Mucosa of descending colon (tissue), 3 donors: ENCODE measurements around the gene ZMYND11. TPM values are rescaled to one million over a fixed set of nuclear protein-coding genes. Genes with fewer than 3 reads are reported as not detected.

ENCODE experiments used
- ATAC-seq: fragments of 200-7000 bp; cut with Tn5 transposase; one replicate; pipeline ENCODE4 v1.9.1; 2020; ENCODE audit warnings: mild to moderate bottlenecking, moderate library complexity
- DNase-seq, 3 donors: peaks; one replicate each; pipeline ENCODE4 v3.0.0-alpha.2; 2020
- H3K36me3 ChIP-seq: fragments of 200-600 bp; one replicate; pipeline ENCODE4 v1.8.0; 2021; ENCODE audit warnings: low read depth, mild to moderate bottlenecking
- H3K4me1 ChIP-seq: fragments of 200-600 bp; one replicate; pipeline ENCODE4 v1.8.0; 2021; ENCODE audit warnings: low read depth, mild to moderate bottlenecking
- H3K4me3 ChIP-seq: fragments of 200-600 bp; one replicate; pipeline ENCODE4 v1.8.0; 2021; ENCODE audit warnings: mild to moderate bottlenecking
- H3K9me3 ChIP-seq: fragments of 200-600 bp; one replicate; pipeline ENCODE4 v1.8.0; 2021; ENCODE audit warnings: mild to moderate bottlenecking
- intact Hi-C, 2 donors: fragments of 100-400 bp; cut with DNase I in 1 of 2; cut with micrococcal nuclease in 1 of 2; formaldehyde crosslinking; loops; one replicate each; pipeline versions ENCODE4 v1.11.0 to v1.11.1; 2022; cut with DNase I, micrococcal nuclease
- total RNA-seq, 3 donors: library from RNA; stranded (reverse); fragmentation: NEBNext Ultra II Directional in 2 of 3; extraction: Animal tissue kit (Norgen Biotek cat#: 25700) in 2 of 3; gene quantifications; one replicate each; pipeline versions ENCODE4 v1.2.1 to v1.2.4, GENCODE V29; 2021 to 2023
- TF ChIP-seq, protein P1 (sequence below): fragments of 200-600 bp; IDR thresholded peaks from one replicate; pipeline ENCODE4 v1.8.0; 2022; ENCODE audit warnings: antibody characterized with exemption, mild to moderate bottlenecking
- donor health status: DM: no; HTN: no; CAD: no; lungs with moderate emphysema.
- donor health status: DM: no; HTN: no; CAD: no.
- donor health status: DM: no; HTN: yes; CAD: no.

ZMYND11 gene
- total RNA-seq, 3 donors from 2014 or later: 34.5 to 131 (median 37.6) TPM

DNA sequence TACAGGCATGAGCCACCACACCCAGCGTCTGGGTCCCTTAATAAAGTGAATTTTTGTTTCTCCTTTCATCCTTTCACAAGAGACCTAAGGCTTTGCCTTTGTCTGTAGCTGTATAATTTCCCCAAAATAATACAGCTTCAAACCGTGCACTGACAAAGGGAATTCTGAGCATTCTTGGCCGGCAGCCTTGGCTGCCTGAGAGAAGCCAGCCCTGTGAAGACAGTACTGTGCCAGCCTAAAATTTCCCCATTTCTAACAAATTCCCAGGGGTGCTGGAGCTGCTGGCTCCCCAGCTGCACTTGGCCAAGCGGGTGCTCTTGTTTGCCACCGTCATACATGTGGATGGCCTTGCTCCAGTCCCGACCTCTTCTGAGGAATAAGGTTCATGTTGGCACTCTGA, 106.2 kb downstream of the ZMYND11 start:
- Histone ChIP-seq H3K36me3 (no peaks in the 10 kb centered on the region), H3K9me3 (no peaks in the 10 kb centered on the region), H3K4me1 (no peaks in the 10 kb centered on the region), H3K4me3 (no peak overlapping the region)
- no peak for DNase-seq
- no peak for ATAC-seq
- TF ChIP-seq, protein P1, sequence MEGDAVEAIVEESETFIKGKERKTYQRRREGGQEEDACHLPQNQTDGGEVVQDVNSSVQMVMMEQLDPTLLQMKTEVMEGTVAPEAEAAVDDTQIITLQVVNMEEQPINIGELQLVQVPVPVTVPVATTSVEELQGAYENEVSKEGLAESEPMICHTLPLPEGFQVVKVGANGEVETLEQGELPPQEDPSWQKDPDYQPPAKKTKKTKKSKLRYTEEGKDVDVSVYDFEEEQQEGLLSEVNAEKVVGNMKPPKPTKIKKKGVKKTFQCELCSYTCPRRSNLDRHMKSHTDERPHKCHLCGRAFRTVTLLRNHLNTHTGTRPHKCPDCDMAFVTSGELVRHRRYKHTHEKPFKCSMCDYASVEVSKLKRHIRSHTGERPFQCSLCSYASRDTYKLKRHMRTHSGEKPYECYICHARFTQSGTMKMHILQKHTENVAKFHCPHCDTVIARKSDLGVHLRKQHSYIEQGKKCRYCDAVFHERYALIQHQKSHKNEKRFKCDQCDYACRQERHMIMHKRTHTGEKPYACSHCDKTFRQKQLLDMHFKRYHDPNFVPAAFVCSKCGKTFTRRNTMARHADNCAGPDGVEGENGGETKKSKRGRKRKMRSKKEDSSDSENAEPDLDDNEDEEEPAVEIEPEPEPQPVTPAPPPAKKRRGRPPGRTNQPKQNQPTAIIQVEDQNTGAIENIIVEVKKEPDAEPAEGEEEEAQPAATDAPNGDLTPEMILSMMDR: no peak
- intact Hi-C loops: no loop called here

DNA sequence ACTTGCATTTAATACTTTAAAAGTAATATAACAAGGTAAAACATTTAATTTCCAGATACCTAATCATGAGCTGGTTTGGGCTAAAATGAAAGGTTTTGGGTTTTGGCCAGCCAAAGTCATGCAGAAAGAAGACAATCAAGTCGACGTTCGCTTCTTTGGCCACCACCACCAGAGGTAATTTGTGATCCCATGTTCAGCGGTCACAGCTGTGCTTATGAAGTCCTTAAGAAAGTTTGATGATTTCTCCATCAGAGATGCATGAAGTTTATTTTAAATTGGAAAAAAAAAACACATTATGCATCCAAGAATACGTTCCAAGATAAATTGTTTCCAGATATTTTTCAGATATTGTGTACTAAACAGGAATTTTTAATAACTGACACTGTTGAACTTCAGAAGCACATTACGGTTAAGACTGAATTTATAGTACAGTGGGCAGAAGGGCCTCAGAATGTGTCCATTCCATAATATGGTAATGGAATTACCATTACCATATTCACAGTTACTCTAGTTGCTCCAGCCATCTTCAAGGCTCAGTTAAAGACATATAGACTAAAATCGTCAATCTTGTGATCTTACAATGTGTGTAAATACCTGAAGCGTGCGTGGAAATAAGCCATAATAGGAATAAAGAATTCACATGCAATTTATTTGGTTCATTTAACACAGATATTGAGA, 106.8 kb downstream of the ZMYND11 start:
- H3K9me3 ChIP-seq: no peaks in the 10 kb centered on the region
- intact Hi-C loops: no loop called here
- no peak overlapping the region for H3K4me3 ChIP-seq
- no peaks in the 10 kb centered on the region for H3K4me1 ChIP-seq
- ATAC-seq (no peak), DNase-seq (no peak)
- no peaks in the 10 kb centered on the region for H3K36me3 ChIP-seq
- TF ChIP-seq, protein P1: no peak

DNA sequence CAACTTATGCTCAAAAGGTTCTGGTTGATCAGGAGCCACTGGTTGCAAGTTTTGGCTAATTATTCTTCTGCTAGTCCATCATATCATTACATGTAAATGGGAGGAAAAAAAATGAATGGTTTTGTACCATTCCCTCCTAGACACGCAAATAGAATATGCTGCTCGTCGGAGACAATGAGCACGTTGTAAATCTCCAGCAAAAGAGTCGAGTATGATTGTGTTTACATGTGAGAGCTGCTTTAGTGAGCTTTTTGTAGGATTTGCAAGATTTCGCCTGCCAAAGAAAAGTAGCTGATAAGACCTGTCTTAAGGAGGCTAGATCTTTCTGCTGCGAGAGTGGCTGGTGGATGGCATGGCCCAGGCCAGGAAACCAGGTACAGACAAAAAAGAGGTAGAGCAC, 109.0 kb downstream of the ZMYND11 start:
- Histone ChIP-seq H3K4me1 (no peaks in the 10 kb centered on the region), H3K9me3 (no peaks in the 10 kb centered on the region), H3K4me3 (no peak overlapping the region), H3K36me3 (no peaks in the 10 kb centered on the region)
- intact Hi-C loops: no loop called here
- TF ChIP-seq, protein P1: no peak
- no peak for DNase-seq
- ATAC-seq: no peak

DNA sequence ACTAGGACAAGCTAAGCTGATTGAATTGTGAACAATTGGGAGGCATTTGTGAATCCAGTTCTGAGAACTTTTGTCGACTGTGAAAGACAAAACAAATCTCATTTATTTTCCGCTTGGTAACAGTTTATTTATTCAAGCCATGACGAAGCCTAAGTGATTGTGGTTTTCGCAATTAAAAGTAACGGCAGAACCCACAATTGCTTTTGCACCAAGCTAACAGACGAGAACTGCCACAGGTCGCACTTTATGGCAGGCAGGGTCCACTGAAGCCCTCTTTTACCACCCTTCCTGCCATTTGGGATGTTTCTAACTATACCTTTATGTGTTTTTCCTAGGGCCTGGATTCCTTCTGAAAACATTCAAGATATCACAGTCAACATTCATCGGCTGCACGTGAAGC, 111.2 kb downstream of the ZMYND11 start:
- H3K36me3 ChIP-seq: no peaks in the 10 kb centered on the region
- H3K9me3 ChIP-seq: no peaks in the 10 kb centered on the region
- ATAC-seq: no peak
- intact Hi-C loops: no loop called here
- no peak overlapping the region for H3K4me3 ChIP-seq
- TF ChIP-seq, protein P1: no peak
- no peak for DNase-seq
- no peaks in the 10 kb centered on the region for H3K4me1 ChIP-seq

DNA sequence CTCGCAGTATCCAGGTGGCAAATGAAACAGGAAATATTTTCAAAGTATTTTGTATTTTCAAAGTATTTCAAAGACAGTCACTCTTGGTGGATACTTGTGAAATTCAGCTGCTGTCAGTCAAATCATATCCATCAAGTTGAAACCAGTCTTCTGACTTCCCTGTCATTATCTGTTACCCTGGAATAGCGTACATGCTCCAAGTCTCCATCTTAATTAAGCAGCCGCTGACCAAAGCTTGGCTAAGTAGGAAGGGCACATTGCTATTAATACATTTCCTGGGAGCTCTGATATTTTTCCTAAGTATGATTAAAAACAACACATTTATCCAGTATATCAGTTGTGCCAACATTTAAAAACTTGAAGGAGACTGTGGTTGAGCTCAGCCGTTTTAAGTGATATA, 112.2 kb downstream of the ZMYND11 start:
- Histone ChIP-seq H3K4me1 (no peaks in the 10 kb centered on the region), H3K9me3 (no peaks in the 10 kb centered on the region), H3K4me3 (no peak overlapping the region), H3K36me3 (no peaks in the 10 kb centered on the region)
- TF ChIP-seq, protein P1: no peak
- no peak for DNase-seq
- ATAC-seq: no peak
- intact Hi-C loops: no loop called here

DNA sequence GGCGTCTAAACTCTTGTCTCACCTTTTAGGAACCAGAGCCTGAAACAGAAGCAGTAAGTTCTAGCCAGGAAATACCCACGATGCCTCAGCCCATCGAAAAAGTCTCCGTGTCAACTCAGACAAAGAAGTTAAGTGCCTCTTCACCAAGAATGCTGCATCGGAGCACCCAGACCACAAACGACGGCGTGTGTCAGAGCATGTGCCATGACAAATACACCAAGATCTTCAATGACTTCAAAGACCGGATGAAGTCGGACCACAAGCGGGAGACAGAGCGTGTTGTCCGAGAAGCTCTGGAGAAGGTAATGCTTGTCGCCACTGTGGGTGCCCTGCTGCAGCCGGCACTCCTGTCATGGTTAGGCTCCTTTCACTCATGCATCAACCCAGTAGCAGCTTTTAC, 113.1 kb downstream of the ZMYND11 start:
- no peak for DNase-seq

More for the DNA sequence above, 113.1 kb downstream of the ZMYND11 start:
- Histone ChIP-seq H3K4me3 (no peak overlapping the region), H3K4me1 (no peaks in the 10 kb centered on the region), H3K36me3 (no peaks in the 10 kb centered on the region), H3K9me3 (no peaks in the 10 kb centered on the region)
- ATAC-seq: no peak
- TF ChIP-seq, protein P1: no peak
- intact Hi-C loops: no loop called here
